SK-N-MC (cell line): ENCODE data around the gene LACRT.

Experiments used
- DNase-seq: peaks from one replicate; pipeline ENCODE4 v3.0.0-alpha.2; 2011; ENCODE audit warnings: low read depth, low spot score
- H3K27ac ChIP-seq: fragments of 200-600 bp; sonication (generic); 2 replicates; pipeline ENCODE4 v1.5.1; 2016; ENCODE audit warnings: mixed run types
- H3K36me3 ChIP-seq: fragments of 200-600 bp; sonication (generic); 2 replicates; pipeline ENCODE4 v1.6.1; 2017; ENCODE audit warnings: antibody characterized with exemption, low read length, mixed read lengths; ENCODE audit not compliant: insufficient read depth
- H3K4me3 ChIP-seq: fragments of 200-600 bp; sonication (generic); 2 replicates; pipeline ENCODE4 v1.5.1; 2016
- H3K9ac ChIP-seq: fragments of 200-600 bp; sonication (generic); 2 replicates; pipeline ENCODE4 v1.8.0; 2017; ENCODE audit warnings: mixed run types, mixed read lengths; ENCODE audit not compliant: insufficient read length
- H3K9me3 ChIP-seq: fragments of 200-600 bp; sonication (generic); 2 replicates; pipeline ENCODE4 v1.6.1; 2017; ENCODE audit warnings: low read depth, mild to moderate bottlenecking, antibody characterized with exemption, low read length, moderate library complexity, mixed read lengths
- EZH2 ChIP-seq: fragments of 200-600 bp; sonication (generic); IDR thresholded peaks from one replicate; pipeline ENCODE4 v1.6.1; 2017; ENCODE audit warnings: antibody characterized with exemption
- FOXP2 ChIP-seq: optimal IDR thresholded peaks from 2 replicates; pipeline ENCODE3; 2011; ENCODE audit warnings: mild to moderate bottlenecking, moderate library complexity; ENCODE audit not compliant: insufficient read depth; ENCODE audit errors: extremely low read length, control extremely low read depth
- POLR2AphosphoS5 ChIP-seq: IDR thresholded peaks from 2 replicates; pipeline ENCODE4 v1.6.1; 2012; ENCODE audit warnings: mild to moderate bottlenecking, low read depth, low read length, borderline replicate concordance

The LACRT gene

DNA sequence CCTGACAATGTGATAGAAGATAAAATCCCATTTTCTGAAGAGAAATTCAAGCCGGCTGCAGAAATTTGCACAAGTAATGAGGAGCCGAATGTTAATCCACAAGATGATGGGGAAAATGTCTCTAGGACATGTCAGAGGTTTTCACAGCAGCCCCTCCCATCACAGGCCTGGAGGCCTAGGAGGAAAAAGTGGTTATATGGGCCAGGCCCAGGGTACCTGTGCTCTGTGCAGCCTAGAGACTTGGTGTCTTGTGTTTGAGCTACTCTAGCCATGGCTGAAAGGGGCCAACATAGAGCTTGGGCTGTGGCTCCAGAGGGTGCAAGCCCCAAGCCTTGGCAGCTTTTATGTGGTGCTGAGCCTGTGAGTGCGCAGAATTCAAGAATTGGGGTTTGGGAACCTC lies 7.4 kb downstream of the LACRT start:
- no peak overlapping the region for H3K9ac ChIP-seq
- peaks cover 33% of the 10 kb centered on the region for H3K36me3 ChIP-seq

DNA sequence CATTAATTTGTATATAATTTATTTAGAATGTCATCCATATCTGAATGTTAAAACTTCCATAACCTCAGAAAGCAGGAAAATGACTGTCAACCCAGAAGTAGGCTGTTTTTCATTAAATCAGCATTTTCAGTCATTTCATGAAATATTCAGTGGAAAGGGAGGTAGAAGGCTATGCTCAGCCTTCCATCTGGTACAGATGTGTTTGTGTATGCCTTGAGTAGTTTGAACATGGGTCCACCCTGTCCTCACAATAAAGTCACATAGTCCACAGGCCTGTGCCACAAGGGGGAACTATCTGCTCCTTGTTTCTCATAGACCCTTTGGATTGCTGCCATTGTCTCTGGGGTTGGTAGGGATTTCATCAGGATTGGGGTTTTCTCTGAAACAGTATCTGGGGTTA lies 9.1 kb downstream of the LACRT start:
- no peak for TF ChIP-seq FOXP2
- TF ChIP-seq POLR2AphosphoS5, result no peak
- no peak for TF ChIP-seq EZH2
- peak overlapping the region; percentile 89 for H3K9ac ChIP-seq
- peak; percentile 78 for DNase-seq
- peak overlapping the region; percentile 100 for H3K27ac ChIP-seq
- peak overlapping the region; percentile 53 for H3K4me3 ChIP-seq
- peaks cover 32% of the 10 kb centered on the region for H3K36me3 ChIP-seq
- peaks cover 18% of the 10 kb centered on the region; the same call in 1 of the 2 replicates for H3K9me3 ChIP-seq

More for the DNA sequence above, 7.4 kb downstream of the LACRT start:
- Histone ChIP-seq H3K9me3 (peaks cover 18% of the 10 kb centered on the region; the same call in 1 of the 2 replicates), H3K4me3 (no peak overlapping the region), H3K27ac (peak overlapping the region; percentile 100)
- no peak for DNase-seq
- no peak for TF ChIP-seq FOXP2
- TF ChIP-seq EZH2, result no peak
- no peak for TF ChIP-seq POLR2AphosphoS5

DNA sequence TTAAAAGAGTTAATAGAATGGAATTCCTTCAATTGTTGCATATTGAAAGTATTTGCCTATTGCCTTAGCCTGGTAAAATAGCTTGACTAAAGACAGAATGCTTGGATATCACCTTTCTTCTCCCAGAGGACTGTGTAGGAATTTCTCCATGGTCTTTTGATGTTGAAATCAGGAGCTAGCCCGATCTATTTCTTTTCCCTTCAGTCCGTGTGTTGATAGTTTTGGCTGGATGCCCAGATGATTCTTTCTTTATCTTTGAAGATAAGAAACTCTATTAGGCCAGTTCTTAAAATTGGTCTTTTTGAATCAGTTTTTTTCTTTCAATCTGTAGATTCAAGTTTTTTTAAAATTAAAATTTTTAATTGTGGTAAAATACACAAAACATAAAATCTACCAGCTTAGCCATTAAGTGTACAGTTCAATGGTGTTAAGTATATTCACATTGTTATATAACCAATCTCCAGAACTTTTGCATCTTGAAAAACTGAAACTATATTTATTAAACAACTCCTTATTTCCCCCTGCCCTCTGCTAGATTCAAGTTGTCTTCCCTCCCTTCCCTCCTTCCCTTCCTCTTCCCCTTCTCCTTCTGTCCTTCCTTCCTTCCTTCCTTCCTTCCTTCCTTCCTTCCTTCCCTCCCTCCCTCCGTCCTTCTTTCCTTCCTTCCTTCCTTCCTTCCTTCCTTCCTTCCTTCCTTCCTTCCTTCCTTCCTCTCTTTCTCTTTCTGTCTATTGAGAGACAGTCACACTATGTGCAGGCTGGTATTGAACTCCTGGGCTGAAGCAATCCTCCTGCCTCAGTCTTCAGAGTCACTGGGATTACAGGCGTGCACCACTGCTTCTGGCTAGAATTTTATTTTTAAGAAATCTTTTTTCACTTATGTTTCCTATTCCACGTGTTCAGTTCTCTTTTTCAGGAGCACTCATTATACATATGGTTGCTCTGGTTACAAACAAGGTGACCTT lies 10.1 kb downstream of the LACRT start:
- H3K27ac ChIP-seq, result peak overlapping the region; percentile 100
- peak; percentile 72 for TF ChIP-seq POLR2AphosphoS5
- no peak for TF ChIP-seq EZH2
- TF ChIP-seq FOXP2, result peak; percentile 70
- peak; percentile 98 for DNase-seq
- peaks cover 22% of the 10 kb centered on the region for H3K36me3 ChIP-seq
- H3K9ac ChIP-seq, result peak overlapping the region; percentile 89
- peaks cover 18% of the 10 kb centered on the region; the same call in 1 of the 2 replicates for H3K9me3 ChIP-seq
- H3K4me3 ChIP-seq, result peak overlapping the region; percentile 53

DNA sequence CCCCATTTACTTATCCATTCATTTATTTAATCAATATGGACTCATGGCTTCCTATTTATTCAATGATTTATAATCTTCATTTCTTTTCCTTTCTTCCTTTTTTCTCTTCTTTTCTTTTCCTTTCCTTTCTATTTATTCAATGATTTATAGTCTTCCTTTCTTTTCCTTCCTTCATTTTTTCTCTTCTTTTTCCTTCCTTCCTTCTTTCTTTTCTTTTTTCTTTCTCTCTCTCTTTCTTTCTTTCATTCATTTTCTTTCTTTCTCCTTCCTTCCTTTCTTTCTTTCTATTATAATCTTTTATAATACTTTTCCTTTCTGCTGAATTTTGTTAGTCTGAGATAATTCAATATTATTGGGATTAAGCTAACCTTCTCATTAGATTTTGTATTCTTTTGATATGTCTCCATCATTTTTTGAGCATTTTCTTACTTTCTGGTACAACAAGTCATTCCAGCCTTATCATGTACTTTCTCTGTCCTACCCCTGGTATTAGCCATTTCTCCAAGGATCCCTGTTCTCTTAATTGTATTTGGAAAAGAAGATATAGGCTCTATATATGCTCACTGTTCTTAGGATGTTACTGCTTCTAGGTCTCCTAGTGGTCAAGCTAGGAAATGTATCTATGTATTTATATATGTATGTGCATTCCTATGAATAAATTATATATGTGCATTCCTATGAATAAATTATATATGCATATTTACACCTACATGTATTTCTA lies 12.1 kb downstream of the LACRT start:
- DNase-seq, result peak; percentile 84
- H3K27ac ChIP-seq, result peak overlapping the region; percentile 100

DNA sequence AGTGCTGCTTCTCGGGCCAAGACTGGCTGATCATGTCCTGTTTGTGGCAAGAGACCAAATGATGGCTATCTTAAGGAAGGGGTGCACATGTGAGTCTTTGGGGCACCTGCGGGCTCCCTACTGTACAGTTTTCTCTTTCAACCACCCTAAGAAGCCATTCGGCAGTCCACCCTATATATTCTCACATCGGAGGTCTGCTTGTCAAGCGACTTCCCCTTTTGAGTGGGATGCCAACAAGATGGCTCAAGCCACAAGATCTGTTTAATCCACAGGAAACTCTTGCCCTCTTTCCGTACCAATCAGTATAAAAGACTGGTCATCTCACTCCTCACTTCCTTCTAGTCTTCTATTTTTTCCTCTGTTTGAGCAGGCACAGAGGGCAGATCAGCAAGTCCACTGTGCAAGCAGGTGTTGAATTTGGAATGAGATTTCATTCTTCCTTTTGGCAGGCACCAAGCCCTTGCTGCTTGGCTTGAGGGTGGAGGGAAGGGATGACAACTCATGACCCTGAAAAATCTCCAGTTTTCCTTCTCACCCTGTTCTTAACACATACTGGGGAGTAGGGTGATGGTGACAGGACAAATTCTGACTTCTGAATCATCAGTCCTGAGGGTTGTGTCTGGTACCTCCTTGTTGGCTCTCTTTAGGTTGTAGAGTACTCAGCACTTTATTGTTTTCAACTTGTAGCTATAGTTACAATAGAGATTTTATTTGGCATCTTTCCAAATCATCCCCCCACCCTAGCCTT lies 17.6 kb downstream of the LACRT start:
- H3K4me3 ChIP-seq, result no peak overlapping the region
- no peaks in the 10 kb centered on the region for H3K9me3 ChIP-seq
- no peak overlapping the region for H3K27ac ChIP-seq
- TF ChIP-seq FOXP2 (no peak), EZH2 (no peak)
- no peak for DNase-seq
- H3K36me3 ChIP-seq, result no peaks in the 10 kb centered on the region
- no peak overlapping the region for H3K9ac ChIP-seq

More for the DNA sequence above, 12.1 kb downstream of the LACRT start:
- Histone ChIP-seq H3K9me3 (peaks cover 7% of the 10 kb centered on the region; the same call in 1 of the 2 replicates), H3K9ac (peak overlapping the region; percentile 43), H3K4me3 (peak overlapping the region; percentile 5; the same call in 1 of the 2 replicates), H3K36me3 (peaks cover 5% of the 10 kb centered on the region; the same call in 1 of the 2 replicates)
- TF ChIP-seq POLR2AphosphoS5 (no peak), EZH2 (no peak), FOXP2 (no peak)

DNA sequence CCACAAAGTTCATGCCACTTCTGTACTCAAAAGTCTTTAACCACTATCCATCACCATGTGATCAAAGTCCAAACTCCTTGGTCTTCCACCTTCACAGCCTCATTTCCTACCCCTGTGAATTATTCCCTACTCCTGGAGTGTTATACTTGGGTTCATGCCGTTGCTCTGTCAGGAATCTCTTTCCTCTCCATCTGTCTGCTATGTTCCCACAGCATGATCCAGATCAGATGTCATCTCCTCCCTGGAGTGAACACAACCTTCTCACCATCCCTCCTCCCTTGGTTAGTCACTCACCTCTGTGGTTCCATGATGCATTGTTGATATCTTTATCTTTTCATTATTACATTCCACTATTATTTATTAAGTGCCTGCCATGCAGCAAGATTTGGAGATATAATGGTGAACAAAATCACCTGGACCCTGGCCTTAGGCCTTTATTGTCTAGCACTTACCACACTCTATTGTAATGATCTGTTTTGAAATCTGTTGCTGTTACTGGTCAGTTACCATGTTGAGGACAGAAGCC lies 22.4 kb downstream of the LACRT start:
- TF ChIP-seq EZH2, result no peak
- TF ChIP-seq POLR2AphosphoS5, result no peak
- no peak for TF ChIP-seq FOXP2
- no peaks in the 10 kb centered on the region for H3K9me3 ChIP-seq
- no peaks in the 10 kb centered on the region for H3K36me3 ChIP-seq
- no peak overlapping the region for H3K9ac ChIP-seq
- no peak for DNase-seq
- peak overlapping the region; percentile 87 for H3K27ac ChIP-seq
- no peak overlapping the region for H3K4me3 ChIP-seq

DNA sequence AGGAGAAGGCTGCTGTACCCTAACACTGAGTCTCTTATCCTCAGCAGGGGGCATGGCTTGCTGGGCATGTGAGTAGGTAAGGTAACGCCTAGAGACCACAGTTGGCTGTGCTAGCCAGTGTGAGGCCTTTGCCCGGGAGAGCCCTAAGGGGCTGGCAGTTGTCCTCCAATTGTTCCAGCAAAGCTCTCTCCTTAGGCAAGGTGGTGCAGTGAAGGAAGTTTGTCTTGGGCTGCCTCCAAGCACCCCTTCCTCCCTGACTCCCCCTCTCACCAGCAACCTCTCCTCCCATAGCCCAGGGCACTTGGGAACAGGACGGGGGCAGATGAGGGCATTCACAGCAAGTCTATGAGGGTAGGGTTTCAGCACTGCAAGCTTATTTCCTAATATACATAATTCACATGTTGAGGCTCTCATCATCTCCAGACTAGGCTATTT lies 23.0 kb downstream of the LACRT start:
- no peak for DNase-seq
- Histone ChIP-seq H3K36me3 (no peaks in the 10 kb centered on the region), H3K27ac (peak overlapping the region; percentile 87), H3K4me3 (no peak overlapping the region), H3K9ac (no peak overlapping the region), H3K9me3 (no peaks in the 10 kb centered on the region)
- TF ChIP-seq EZH2 (no peak), POLR2AphosphoS5 (peak; percentile 47; the same call in 1 of the 2 replicates)
